Left lung (tissue), 10 donors: ENCODE results near the gene VAC14. TPM values are rescaled to one million over a fixed set of nuclear protein-coding genes. Genes with fewer than 3 reads are reported as not detected.

Source experiments
- ATAC-seq: fragments of 200-7000 bp; cut with Tn5 transposase; one replicate; pipeline ENCODE4 v1.9.1; 2020; ENCODE audit warnings: moderate library complexity
- DNase-seq, 4 donors: peaks; one replicate each; pipeline ENCODE4 v3.0.0-alpha.2; 2013 to 2020
- H3K27ac ChIP-seq, 2 donors: fragments of 200-600 bp; sonication (generic) in 1 of 2; one replicate each; pipeline versions ENCODE4 v1.5.0 to v1.8.0; 2020 to 2021
- H3K27me3 ChIP-seq, 2 donors: fragments of 200-600 bp; sonication (generic) in 1 of 2; one replicate each; pipeline versions ENCODE4 v1.5.0 to v1.8.0; 2020 to 2021
- H3K36me3 ChIP-seq, 2 donors: fragments of 200-600 bp; sonication (generic) in 1 of 2; one replicate each; pipeline versions ENCODE4 v1.5.0 to v1.8.0; 2020 to 2021
- H3K4me1 ChIP-seq, 2 donors: fragments of 200-600 bp; one replicate each; pipeline ENCODE4 v1.8.0; 2021
- H3K4me3 ChIP-seq, 2 donors: fragments of 200-600 bp; sonication (generic) in 1 of 2; one replicate each; pipeline versions ENCODE4 v1.5.0 to v1.8.0; 2020 to 2021; ENCODE audit warnings: mild to moderate bottlenecking in 1 of 2
- H3K9me3 ChIP-seq, 2 donors: fragments of 200-600 bp; sonication (generic) in 1 of 2; one replicate each; pipeline versions ENCODE4 v1.5.0 to v1.8.0; 2020 to 2021
- intact Hi-C, 2 donors: fragments of 100-400 bp; cut with DNase I; formaldehyde crosslinking; loops; one replicate each; pipeline versions ENCODE4 v1.11.2 to v1.14.2; 2022
- polyA plus RNA-seq, 6 donors: library from polyadenylated mRNA; unstranded; fragments of 120-200 nt; gene quantifications; one replicate each; pipeline ENCODE4 v1.2.1, GENCODE V29; 2013; ENCODE audit not compliant: insufficient read length in 6 of 6
- total RNA-seq, 2 donors: library from RNA; stranded (reverse); fragmentation: NEBNext Ultra II Directional; extraction: Animal tissue kit (Norgen Biotek cat#: 25700); gene quantifications; one replicate each; pipeline ENCODE4 v1.2.1, GENCODE V29; 2021
- TF ChIP-seq, protein P1 (sequence below), 2 donors: fragments of 200-600 bp; sonication (generic) in 1 of 2; IDR thresholded peaks; one replicate each; pipeline versions ENCODE4 v1.5.0 to v1.8.0; 2021; ENCODE audit warnings: antibody characterized with exemption in 2 of 2
- donor health status: DM: no; HTN: yes; CAD: no.
- donor health status: DM: no; HTN: no; CAD: no.

The VAC14 gene
- total and polyA plus RNA-seq, 8 donors: 22.2 to 53.2 (median 29.2) TPM

DNA sequence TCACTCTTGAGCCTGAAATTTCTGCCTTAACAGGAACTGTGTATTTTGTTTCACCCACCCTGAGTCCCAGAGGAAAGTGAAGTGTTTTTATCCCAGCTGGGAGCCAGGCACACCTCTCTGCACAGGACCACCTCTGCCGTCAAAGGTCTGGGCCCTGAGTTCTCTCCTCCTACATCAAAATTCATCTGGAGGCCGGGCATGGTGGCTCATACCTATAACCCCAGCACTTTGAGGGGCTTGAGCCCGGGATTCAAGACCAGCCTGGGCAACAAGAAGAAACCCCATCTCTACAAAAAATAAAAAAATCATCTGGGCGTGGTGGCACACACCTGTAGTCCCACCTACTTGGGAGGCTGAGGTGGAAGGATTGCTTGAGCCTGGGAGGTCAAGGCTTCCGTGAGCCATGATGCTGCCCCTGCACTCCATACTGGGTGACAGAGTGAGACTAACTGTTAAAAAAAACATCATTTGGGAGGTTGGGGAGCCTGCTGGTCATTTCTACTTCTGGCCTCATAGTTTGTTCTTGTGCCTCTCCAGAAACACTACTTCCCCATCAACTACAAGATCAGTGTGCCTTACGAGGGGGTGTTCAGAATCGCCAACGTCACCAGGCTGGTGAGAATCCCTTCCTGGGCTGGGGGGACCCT is 144.8 kb downstream of the VAC14 start:
- Histone ChIP-seq H3K27me3 (no peaks in the 10 kb centered on the region), H3K4me3 (no peak overlapping the region), H3K36me3 (no peaks in the 10 kb centered on the region), H3K27ac (no peak overlapping the region), H3K4me1 (peaks cover 0 to 3% of the 10 kb centered on the region in 2 donors), H3K9me3 (no peaks in the 10 kb centered on the region)
- TF ChIP-seq, protein P1, sequence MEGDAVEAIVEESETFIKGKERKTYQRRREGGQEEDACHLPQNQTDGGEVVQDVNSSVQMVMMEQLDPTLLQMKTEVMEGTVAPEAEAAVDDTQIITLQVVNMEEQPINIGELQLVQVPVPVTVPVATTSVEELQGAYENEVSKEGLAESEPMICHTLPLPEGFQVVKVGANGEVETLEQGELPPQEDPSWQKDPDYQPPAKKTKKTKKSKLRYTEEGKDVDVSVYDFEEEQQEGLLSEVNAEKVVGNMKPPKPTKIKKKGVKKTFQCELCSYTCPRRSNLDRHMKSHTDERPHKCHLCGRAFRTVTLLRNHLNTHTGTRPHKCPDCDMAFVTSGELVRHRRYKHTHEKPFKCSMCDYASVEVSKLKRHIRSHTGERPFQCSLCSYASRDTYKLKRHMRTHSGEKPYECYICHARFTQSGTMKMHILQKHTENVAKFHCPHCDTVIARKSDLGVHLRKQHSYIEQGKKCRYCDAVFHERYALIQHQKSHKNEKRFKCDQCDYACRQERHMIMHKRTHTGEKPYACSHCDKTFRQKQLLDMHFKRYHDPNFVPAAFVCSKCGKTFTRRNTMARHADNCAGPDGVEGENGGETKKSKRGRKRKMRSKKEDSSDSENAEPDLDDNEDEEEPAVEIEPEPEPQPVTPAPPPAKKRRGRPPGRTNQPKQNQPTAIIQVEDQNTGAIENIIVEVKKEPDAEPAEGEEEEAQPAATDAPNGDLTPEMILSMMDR (IDR thresholded peaks at IDR 0.05): no peak
- no peak for DNase-seq
- ATAC-seq: no peak
- intact Hi-C loops: loop anchor here in 1 of 2 donors (10.0 kb wide), 1 partner anchor 291 kb away; no protein-coding TSS in a partner anchor

DNA sequence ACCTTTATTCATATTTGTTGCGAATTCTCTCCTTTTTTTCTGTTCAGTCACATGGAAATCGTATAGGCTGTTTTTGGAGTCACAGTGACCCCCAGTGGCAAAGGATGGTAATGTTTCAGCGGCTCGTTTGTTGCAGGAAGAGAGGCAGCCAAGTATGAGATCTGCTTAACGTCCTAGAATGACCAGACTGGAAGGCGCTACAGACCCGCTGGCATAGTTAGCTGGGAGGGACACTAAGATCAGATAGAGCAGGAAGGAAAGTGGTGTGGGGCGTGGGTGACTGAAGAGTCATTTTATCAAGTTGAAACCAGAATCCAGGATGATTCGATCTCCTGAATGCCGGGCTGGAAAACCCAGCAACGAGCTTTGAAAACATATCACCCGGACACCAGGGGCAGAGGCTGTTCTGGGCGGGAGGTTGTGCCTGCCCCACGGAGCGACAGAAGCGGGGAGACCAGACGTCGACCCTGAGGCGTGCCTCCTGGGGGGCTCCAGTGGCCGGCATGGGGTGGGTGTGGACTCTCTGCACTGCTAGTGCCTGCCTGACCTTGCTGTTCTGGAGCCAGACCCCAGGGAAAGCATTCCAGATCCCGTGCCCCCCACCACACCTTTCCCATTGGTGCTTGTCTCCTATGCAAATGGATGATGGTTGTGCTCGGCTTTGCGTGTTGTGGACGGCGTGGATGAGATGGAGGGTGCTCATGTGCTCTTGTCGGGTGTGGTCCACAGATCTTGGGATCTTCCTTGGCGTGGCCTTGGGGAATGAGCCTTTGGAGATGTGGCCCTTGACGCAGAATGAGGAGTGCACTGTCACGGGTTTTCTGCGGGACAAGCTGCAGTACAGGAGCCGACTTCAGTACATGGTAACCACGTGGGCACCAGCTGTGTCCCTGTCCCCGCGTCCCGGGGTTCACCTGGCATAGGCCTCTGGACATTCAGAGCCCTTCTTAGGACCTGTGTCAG is 146.9 kb downstream of the VAC14 start:
- ATAC-seq: peak; percentile 95
- TF ChIP-seq, protein P1 (IDR thresholded peaks at IDR 0.05): peak; percentile 78 to 91
- intact Hi-C loops: loop anchor here in 1 of 2 donors (5.0 to 10.0 kb wide), 2 partner anchors 127 to 289 kb away; no protein-coding TSS in a partner anchor
- no peaks in the 10 kb centered on the region for H3K36me3 ChIP-seq
- H3K27me3 ChIP-seq: no peaks in the 10 kb centered on the region
- H3K4me3 ChIP-seq: no peak overlapping the region
- no peak overlapping the region for H3K27ac ChIP-seq
- H3K9me3 ChIP-seq: no peaks in the 10 kb centered on the region
- H3K4me1 ChIP-seq: peaks cover 0 to 3% of the 10 kb centered on the region in 2 donors
- peak in 3 of 4 donors; percentile 26 to 88 (median 81) for DNase-seq

DNA sequence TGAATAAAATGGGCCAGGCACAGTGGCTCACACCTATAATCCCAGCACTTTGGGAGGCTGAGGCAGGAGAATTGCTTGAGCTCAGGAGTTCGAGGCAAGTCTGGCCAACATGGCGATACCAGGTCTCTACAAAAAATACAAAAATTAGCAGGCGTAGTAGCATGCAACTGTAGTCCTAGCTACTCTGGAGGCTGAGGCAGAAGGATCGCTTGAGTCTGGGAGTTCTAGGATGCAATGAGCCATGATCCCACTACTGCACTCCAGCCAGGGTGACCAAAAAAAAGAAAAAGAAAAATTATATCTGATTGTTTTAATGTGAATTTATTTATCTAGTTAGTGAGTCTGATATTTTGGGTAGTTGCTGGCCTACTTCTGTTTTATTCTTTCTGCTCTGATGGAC is 147.6 kb downstream of the VAC14 start:
- TF ChIP-seq, protein P1 (IDR thresholded peaks at IDR 0.05): no peak
- no peaks in the 10 kb centered on the region for H3K27me3 ChIP-seq
- ATAC-seq (no peak), DNase-seq (peak in 1 of 4 donors; percentile 4)
- no peaks in the 10 kb centered on the region for H3K36me3 ChIP-seq
- H3K27ac ChIP-seq: no peak overlapping the region
- H3K4me3 ChIP-seq: no peak overlapping the region
- H3K9me3 ChIP-seq: no peaks in the 10 kb centered on the region
- peaks cover 0 to 3% of the 10 kb centered on the region in 2 donors for H3K4me1 ChIP-seq
- intact Hi-C loops: loop anchor here in 1 of 2 donors (5.0 to 10.0 kb wide), 2 partner anchors 126 to 289 kb away; no protein-coding TSS in a partner anchor

DNA sequence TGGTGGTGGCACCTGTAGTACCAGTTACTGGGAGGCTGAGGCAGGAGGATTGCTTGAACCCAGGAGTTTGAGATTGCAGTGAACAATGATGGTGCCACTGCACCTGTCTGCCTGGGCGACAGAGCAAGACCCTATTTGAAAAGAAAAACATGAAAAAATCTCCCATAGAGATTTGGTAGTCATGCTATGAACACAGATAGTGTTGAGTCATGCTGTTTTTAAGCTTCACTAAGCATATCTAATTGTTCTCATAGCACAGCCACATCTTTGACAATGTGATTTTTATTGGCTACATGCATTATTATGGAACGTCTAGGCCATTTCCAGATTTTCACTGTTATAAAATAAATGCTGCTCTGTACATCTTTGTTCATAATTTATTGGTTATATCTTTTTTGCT is 148.6 kb downstream of the VAC14 start:
- TF ChIP-seq, protein P1 (IDR thresholded peaks at IDR 0.05): no peak
- no peaks in the 10 kb centered on the region for H3K9me3 ChIP-seq
- DNase-seq (no peak), ATAC-seq (no peak)
- no peaks in the 10 kb centered on the region for H3K27me3 ChIP-seq
- no peaks in the 10 kb centered on the region for H3K36me3 ChIP-seq
- H3K27ac ChIP-seq: no peak overlapping the region
- H3K4me1 ChIP-seq: peaks cover 0 to 3% of the 10 kb centered on the region in 2 donors
- H3K4me3 ChIP-seq: no peak overlapping the region
- intact Hi-C loops: loop anchor here in 1 of 2 donors (5.0 to 10.0 kb wide), 2 partner anchors 125 to 288 kb away; no protein-coding TSS in a partner anchor
